Glomerular endothelial cell (primary cell): Measurements from ENCODE around the gene SEMG1. TPM values are rescaled to one million over a fixed set of nuclear protein-coding genes. Genes with fewer than 3 reads are reported as not detected.

Source experiments
- DNase-seq: peaks from one replicate; pipeline ENCODE4 v3.0.0-alpha.2; 2011; ENCODE audit warnings: low read depth, low spot score; ENCODE audit errors: extremely low read depth
- total RNA-seq: library from RNA; depleted of rRNA; stranded (reverse); fragments of >200 nt; gene quantifications from 2 replicates; pipeline ENCODE4 v1.2.3, GENCODE V29; 2015

The SEMG1 gene
- total RNA-seq = not detected in 2 replicates

- no peak for DNase-seq
Observed at GRCh38 chr20:45206725-45207124, at the start of gene SEMG1. SEMG1 (plus strand) TSS chr20:45207033; CDS start chr20:45207054, 21 bp downstream.

GRCh38 chr20:45157962-45158361 is 48.9 kb upstream of the SEMG1 start:
- no peak for DNase-seq

GRCh38 chr20:45163083-45163803 is 43.6 kb upstream of the SEMG1 start:
- DNase-seq = no peak

- no peak for DNase-seq
Observed at GRCh38 chr20:45164906-45165305, 41.9 kb upstream of the SEMG1 start.

- no peak for DNase-seq
Observed at GRCh38 chr20:45173522-45173921, 33.3 kb upstream of the SEMG1 start.

GRCh38 chr20:45174434-45175364 is 32.1 kb upstream of the SEMG1 start, which contains the start of gene PI3:
PI3 (plus strand) TSS chr20:45174902; CDS start chr20:45174923, 21 bp downstream.
- DNase-seq = no peak

DNA sequence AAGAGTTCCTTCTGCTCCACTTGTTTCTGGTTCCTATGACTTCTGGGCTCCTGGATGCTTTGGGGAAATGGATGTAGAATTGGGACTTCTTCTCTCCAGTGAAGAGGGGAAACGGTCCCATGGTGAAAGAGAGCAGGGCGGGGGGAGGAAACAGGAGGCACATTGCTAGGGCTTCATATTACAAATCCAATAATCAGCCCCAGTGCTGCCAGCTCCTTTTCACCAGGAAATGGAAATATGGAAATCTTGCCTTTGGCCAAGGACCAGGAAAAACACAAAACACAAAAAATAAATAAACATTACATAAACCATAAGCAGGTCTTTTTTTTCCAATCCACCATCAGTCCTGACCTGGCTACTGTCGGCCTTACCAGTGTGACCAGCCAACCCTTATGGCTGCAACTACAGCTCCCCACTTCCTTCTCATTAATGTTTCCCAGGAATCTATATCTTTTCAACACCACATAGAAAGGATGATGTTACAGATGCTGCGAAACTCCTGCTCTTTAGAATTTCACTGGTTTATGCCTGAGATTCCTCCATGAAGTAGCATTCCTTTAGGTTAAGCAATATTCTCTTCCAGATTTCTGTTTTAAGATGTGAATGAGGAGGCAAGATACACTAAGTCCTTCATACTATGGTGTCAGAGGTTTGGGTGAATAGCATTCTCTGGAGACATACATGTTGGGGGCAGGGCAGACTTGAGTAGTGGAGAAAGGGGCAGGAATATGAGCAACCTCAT is 30.1 kb upstream of the SEMG1 start:
- no peak for DNase-seq

DNA sequence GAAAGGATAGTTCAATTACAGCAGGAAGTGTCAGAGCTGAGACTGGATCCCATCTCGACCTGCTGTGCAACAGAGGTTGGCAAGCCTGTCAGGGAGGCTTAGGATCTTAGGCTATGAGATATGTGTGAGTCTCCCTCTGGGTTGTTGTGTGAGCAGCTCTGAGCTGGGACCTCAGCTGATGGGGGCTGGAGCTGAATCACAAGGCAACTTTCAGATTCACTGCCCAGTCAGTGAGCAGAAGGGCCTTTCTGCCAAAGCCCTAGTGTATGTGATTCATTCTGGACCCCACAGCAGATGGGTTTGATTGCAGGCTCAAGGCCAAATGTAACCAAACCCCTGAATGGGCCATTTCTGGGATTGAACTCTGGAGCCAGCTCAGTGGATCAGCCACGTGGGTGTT is 27.7 kb upstream of the SEMG1 start:
- no peak for DNase-seq

- DNase-seq = no peak
Observed at GRCh38 chr20:45181639-45182038, 25.2 kb upstream of the SEMG1 start.

DNA sequence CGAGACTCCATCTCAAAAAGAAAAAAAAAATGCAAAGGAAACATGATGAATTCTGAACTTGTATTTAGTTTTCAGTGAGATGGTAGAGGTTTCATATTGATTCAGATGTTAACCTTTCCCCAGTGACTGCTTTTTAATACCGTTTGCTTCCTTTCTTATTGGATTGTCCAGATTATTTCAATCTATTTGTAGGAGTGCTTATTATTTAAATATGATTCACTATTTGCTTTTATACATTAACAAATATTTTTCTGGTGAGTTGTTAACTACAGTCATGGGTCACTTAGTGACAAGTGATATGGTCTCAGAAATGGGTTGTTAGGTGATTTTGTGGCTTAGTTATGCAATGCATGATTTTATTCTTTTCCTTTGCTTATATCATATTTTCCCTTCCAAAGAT is 23.7 kb upstream of the SEMG1 start:
- no peak for DNase-seq

DNA sequence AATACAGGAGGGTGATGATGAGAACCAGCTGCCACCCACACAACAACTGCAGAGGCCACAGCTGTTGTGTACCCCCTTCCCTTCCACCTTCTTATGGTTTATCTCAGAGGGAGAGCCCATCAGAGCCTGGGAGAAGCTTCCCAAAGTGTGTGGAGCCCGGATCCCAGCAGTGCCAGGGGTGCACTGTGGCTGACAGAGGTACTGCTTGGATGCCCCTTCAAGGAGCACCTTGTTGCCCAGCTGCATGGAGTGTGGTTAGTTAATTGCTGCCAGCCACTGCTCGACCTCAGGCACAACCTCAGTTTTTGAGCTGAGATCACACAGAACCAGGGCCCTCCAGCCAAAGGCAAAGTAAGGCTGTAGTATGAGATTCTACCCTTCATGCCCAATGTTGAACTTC is 19.1 kb upstream of the SEMG1 start:
- DNase-seq = no peak

- no peak for DNase-seq
Observed at GRCh38 chr20:45189067-45189609, 17.7 kb upstream of the SEMG1 start.

GRCh38 chr20:45189861-45190260 is 17.0 kb upstream of the SEMG1 start:
- no peak for DNase-seq

GRCh38 chr20:45191926-45192325 is 14.9 kb upstream of the SEMG1 start:
- DNase-seq = no peak

- no peak for DNase-seq
Observed at GRCh38 chr20:45193331-45193730, 13.5 kb upstream of the SEMG1 start.

GRCh38 chr20:45209924-45210323 is 3.1 kb downstream of the SEMG1 start:
- no peak for DNase-seq

- DNase-seq = no peak
Observed at GRCh38 chr20:45211569-45212474, 5.0 kb downstream of the SEMG1 start.

DNA sequence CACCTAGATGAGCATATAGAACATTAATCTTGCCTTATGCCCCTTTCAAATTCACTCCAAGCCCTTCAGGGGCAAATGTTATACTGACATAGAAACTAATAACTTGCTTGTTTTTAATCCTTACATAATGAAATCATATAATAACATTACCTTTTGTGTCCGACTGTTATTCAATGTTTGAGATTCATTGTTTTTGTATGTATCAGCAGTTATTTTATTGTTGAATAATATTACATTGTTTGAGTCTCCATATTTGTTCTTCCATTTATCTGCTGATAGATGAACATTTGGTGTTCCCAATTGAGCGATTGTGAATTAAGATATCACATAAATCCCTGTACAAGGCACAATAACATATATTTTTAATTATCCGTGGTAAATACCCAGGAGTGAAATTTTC is 6.0 kb downstream of the SEMG1 start:
- no peak for DNase-seq

GRCh38 chr20:45218124-45218523 is 11.3 kb downstream of the SEMG1 start:
- no peak for DNase-seq

- DNase-seq = no peak
Observed at GRCh38 chr20:45218636-45219035, 11.8 kb downstream of the SEMG1 start.
